Mucosa of rectum (tissue), 2 donors: ENCODE results near the gene SH3BP2.

Experiments
- H3K27ac ChIP-seq, 2 donors: one replicate each; pipeline ENCODE4 v1.7.0; 2013; ENCODE audit warnings: inconsistent platforms in 2 of 2, low read depth in 2 of 2, low read length in 2 of 2
- H3K27me3 ChIP-seq, 2 donors: one replicate each; pipeline ENCODE4 v1.7.0; 2013; ENCODE audit warnings: low read length in 2 of 2; ENCODE audit not compliant: control insufficient read depth in 2 of 2, insufficient read depth in 2 of 2
- H3K36me3 ChIP-seq, 2 donors: one replicate each; pipeline ENCODE4 v1.7.0; 2013; ENCODE audit warnings: low read length in 2 of 2; ENCODE audit not compliant: control insufficient read depth in 2 of 2, insufficient read depth in 2 of 2
- H3K4me1 ChIP-seq, 2 donors: one replicate each; pipeline ENCODE4 v1.7.0; 2013; ENCODE audit warnings: low read length in 2 of 2, mild to moderate bottlenecking in 1 of 2; ENCODE audit not compliant: control insufficient read depth in 2 of 2, insufficient read depth in 2 of 2
- H3K4me3 ChIP-seq, 2 donors: one replicate each; pipeline ENCODE4 v1.7.0; 2013; ENCODE audit warnings: low read length in 2 of 2
- H3K9ac ChIP-seq, 2 donors: one replicate each; pipeline ENCODE4 v1.7.0; 2013; ENCODE audit warnings: low read length in 2 of 2, low read depth in 1 of 2, mild to moderate bottlenecking in 1 of 2
- H3K9me3 ChIP-seq, 2 donors: one replicate each; pipeline ENCODE4 v1.7.0; 2013; ENCODE audit warnings: low read length in 2 of 2; ENCODE audit not compliant: control insufficient read depth in 2 of 2
- donor health status: healthy.
- donor health status: Normal muscosa, but diverticular disease.

The SH3BP2 gene

DNA sequence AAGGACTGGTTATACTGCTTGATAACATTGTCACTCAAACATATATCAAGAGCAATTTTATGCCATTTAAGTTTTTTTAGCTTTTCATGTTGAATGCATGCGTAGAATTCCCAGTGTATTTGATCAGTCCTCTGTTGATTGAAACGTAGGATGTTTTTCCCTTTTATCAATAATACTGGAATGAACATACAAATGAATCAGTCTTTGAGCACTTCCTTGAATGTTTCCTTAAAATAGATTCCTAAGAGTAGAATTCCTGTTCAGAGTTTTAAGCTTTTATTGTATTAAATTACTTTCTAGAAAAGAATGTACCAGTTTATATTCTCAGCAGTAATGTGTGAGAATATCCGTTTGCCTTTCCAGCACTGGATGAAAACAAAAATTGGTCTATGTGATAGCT is 88.5 kb downstream of the SH3BP2 start:
- peaks cover 46 to 56% of the 10 kb centered on the region in 2 donors for H3K36me3 ChIP-seq
- no peak overlapping the region for H3K27ac ChIP-seq
- H3K9me3 ChIP-seq, result no peaks in the 10 kb centered on the region
- no peak overlapping the region for H3K9ac ChIP-seq
- no peaks in the 10 kb centered on the region for H3K4me1 ChIP-seq
- H3K4me3 ChIP-seq, result no peak overlapping the region
- no peaks in the 10 kb centered on the region for H3K27me3 ChIP-seq

GRCh38 chr4:2882341-2882740 is 89.5 kb downstream of the SH3BP2 start:
- Histone ChIP-seq H3K36me3 (peaks cover 50 to 59% of the 10 kb centered on the region in 2 donors), H3K27me3 (no peaks in the 10 kb centered on the region), H3K4me1 (no peaks in the 10 kb centered on the region), H3K9me3 (no peaks in the 10 kb centered on the region), H3K27ac (no peak overlapping the region), H3K9ac (no peak overlapping the region), H3K4me3 (no peak overlapping the region)

GRCh38 chr4:2886161-2886560 is 93.3 kb downstream of the SH3BP2 start:
- Histone ChIP-seq H3K4me1 (no peaks in the 10 kb centered on the region), H3K36me3 (peaks cover 40 to 47% of the 10 kb centered on the region in 2 donors), H3K4me3 (no peak overlapping the region), H3K9ac (no peak overlapping the region), H3K27me3 (no peaks in the 10 kb centered on the region), H3K27ac (no peak overlapping the region), H3K9me3 (no peaks in the 10 kb centered on the region)

GRCh38 chr4:2886622-2887021 is 93.7 kb downstream of the SH3BP2 start:
- Histone ChIP-seq H3K36me3 (peaks cover 43 to 47% of the 10 kb centered on the region in 2 donors), H3K9ac (no peak overlapping the region), H3K27ac (no peak overlapping the region), H3K27me3 (no peaks in the 10 kb centered on the region), H3K4me3 (no peak overlapping the region), H3K9me3 (no peaks in the 10 kb centered on the region), H3K4me1 (no peaks in the 10 kb centered on the region)

- H3K9me3 ChIP-seq, result no peaks in the 10 kb centered on the region
- peaks cover 37 to 42% of the 10 kb centered on the region in 2 donors for H3K36me3 ChIP-seq
- H3K27ac ChIP-seq, result no peak overlapping the region
- H3K4me1 ChIP-seq, result no peaks in the 10 kb centered on the region
- H3K9ac ChIP-seq, result no peak overlapping the region
- H3K27me3 ChIP-seq, result no peaks in the 10 kb centered on the region
- H3K4me3 ChIP-seq, result no peak overlapping the region
These were observed 94.5 kb downstream of the SH3BP2 start for GRCh38 chr4:2887343-2887742.

GRCh38 chr4:2888886-2889285 is 96.0 kb downstream of the SH3BP2 start:
- Histone ChIP-seq H3K36me3 (peaks cover 34 to 41% of the 10 kb centered on the region in 2 donors), H3K27me3 (no peaks in the 10 kb centered on the region), H3K4me1 (no peaks in the 10 kb centered on the region), H3K27ac (no peak overlapping the region), H3K9me3 (no peaks in the 10 kb centered on the region), H3K9ac (no peak overlapping the region), H3K4me3 (no peak overlapping the region)
